Endothelial cell of umbilical vein (primary cell): ENCODE data around the gene SCG2. TPM values are rescaled to one million over a fixed set of nuclear protein-coding genes. Genes with fewer than 3 reads are reported as not detected.

Source experiments
- BruUV-seq: library from RNA; stranded (reverse); fragments of 400-500 nt; replicated peaks from 2 replicates; lab custom pipeline; 2021; lab: Mats Ljungman, UMichigan
- CTCF ChIA-PET: fragments of 300-600, 350-600 bp; sonication (Branson Sonifier 250); formaldehyde crosslinking; loops from one replicate; lab custom pipeline; 2021; ENCODE audit warnings: antibody characterized with exemption, inconsistent platforms; lab: Charles Lee
- POLR2A ChIA-PET: fragments of 300-600, 350-600 bp; sonication (Branson Sonifier 250); formaldehyde crosslinking; loops from one replicate; lab custom pipeline; 2021; ENCODE audit warnings: antibody characterized with exemption, inconsistent platforms; lab: Charles Lee
- DNase-seq: peaks from one replicate; pipeline ENCODE4 v3.0.0-alpha.2; 2011; ENCODE audit warnings: low read depth, low spot score
- FAIRE-seq: peaks from 2 replicates; lab custom pipeline; 2011; peaks lifted over from hg19 to GRCh38; lab: Jason Lieb, UNC
- H2AFZ ChIP-seq: 2 replicates; pipeline ENCODE4 v1.6.0; 2012; ENCODE audit warnings: low read depth, low read length, control low read depth, inconsistent platforms
- H3K27ac ChIP-seq: 2 replicates; pipeline ENCODE4 v1.5.1; 2011; ENCODE audit warnings: low read depth, mild to moderate bottlenecking, control low read depth, low read length, moderate library complexity; ENCODE audit not compliant: insufficient read depth
- H3K27me3 ChIP-seq, 2 experiments: 2 replicates each; pipeline versions ENCODE4 v1.6.0 to v1.6.1; 2011; ENCODE audit warnings: low read length in 2 of 2, mixed read lengths in 1 of 2; ENCODE audit not compliant: control insufficient read depth in 2 of 2, insufficient read depth in 2 of 2
- H3K36me3 ChIP-seq, 2 experiments: 2 replicates in 1 of 2; 3 replicates in 1 of 2; pipeline ENCODE4 v1.5.1; 2011; ENCODE audit warnings: low read length in 2 of 2, mild to moderate bottlenecking in 1 of 2, moderate library complexity in 1 of 2; ENCODE audit not compliant: control insufficient read depth in 2 of 2, insufficient read depth in 2 of 2; ENCODE audit errors: extremely low read depth in 1 of 2
- H3K4me1 ChIP-seq: 3 replicates; pipeline ENCODE4 v1.5.1; 2011; ENCODE audit warnings: mild to moderate bottlenecking, low read length; ENCODE audit not compliant: control insufficient read depth, insufficient read depth; ENCODE audit errors: extremely low read depth
- H3K4me2 ChIP-seq: 2 replicates; pipeline ENCODE4 v1.6.1; 2011; ENCODE audit warnings: low read length, control low read depth, mixed read lengths; ENCODE audit not compliant: insufficient read depth
- H3K4me3 ChIP-seq, 3 experiments: fragments of 200-600 bp in 1 of 3; sonication (generic), shearing (Covaris generic) in 1 of 3; replicated peaks in 1 of 3; 2 replicates each; pipeline ENCODE4 v1.5.1; 2011 to 2016; ENCODE audit warnings: control low read depth in 3 of 3, low read length in 3 of 3, mild to moderate bottlenecking in 2 of 3, inconsistent platforms in 1 of 3, low read depth in 1 of 3, moderate library complexity in 1 of 3; ENCODE audit not compliant: insufficient read depth in 1 of 3
- H3K79me2 ChIP-seq: 2 replicates; pipeline ENCODE4 v1.6.0; 2012; ENCODE audit warnings: low read length, inconsistent platforms; ENCODE audit not compliant: control insufficient read depth, insufficient read depth
- H3K9ac ChIP-seq: replicated peaks from 2 replicates; pipeline ENCODE3; 2011; ENCODE audit warnings: low read length, control low read depth; ENCODE audit not compliant: insufficient read depth; ENCODE audit errors: extremely low read depth
- H3K9me1 ChIP-seq: replicated peaks from 3 replicates; pipeline ENCODE4 v1.6.0; 2011; ENCODE audit warnings: mild to moderate bottlenecking, low read length; ENCODE audit not compliant: control insufficient read depth, insufficient read depth; ENCODE audit errors: extremely low read depth
- H3K9me3 ChIP-seq: replicated peaks from 2 replicates; pipeline ENCODE4 v1.5.1; 2012; ENCODE audit warnings: low read length, inconsistent platforms; ENCODE audit not compliant: control insufficient read depth, insufficient read depth
- H4K20me1 ChIP-seq: replicated peaks from 2 replicates; pipeline ENCODE3; 2011; ENCODE audit warnings: mild to moderate bottlenecking, low read length; ENCODE audit not compliant: control insufficient read depth, insufficient read depth; ENCODE audit errors: extremely low read depth
- CTCF ChIP-seq, 2 donors: IDR thresholded peaks; 1 replicate in 1 of 2; 2 replicates in 1 of 2; pipeline ENCODE4 v1.5.1; 2011; ENCODE audit warnings: low read length in 2 of 2, mild to moderate bottlenecking in 2 of 2, moderate library complexity in 2 of 2, control low read depth in 1 of 2, inconsistent platforms in 1 of 2, low read depth in 1 of 2; ENCODE audit not compliant: insufficient read depth in 1 of 2; ENCODE audit errors: extremely low read depth in 1 of 2
- EZH2 ChIP-seq: IDR thresholded peaks from 2 replicates; pipeline ENCODE4 v1.6.1; 2012; ENCODE audit warnings: borderline replicate concordance, low read depth, mild to moderate bottlenecking, moderate library complexity, low read length, inconsistent platforms; ENCODE audit not compliant: severe bottlenecking
- FOS ChIP-seq: IDR thresholded peaks from 2 replicates; pipeline ENCODE4 v1.6.1; 2011; ENCODE audit warnings: mild to moderate bottlenecking, low read length, moderate library complexity, borderline replicate concordance; ENCODE audit not compliant: insufficient read depth
- GATA2 ChIP-seq: IDR thresholded peaks from 2 replicates; pipeline ENCODE4 v1.7.0; 2011; ENCODE audit warnings: low read depth, mild to moderate bottlenecking, moderate library complexity, mixed read lengths, low read length; ENCODE audit not compliant: insufficient read length, insufficient read depth
- JUN ChIP-seq: IDR thresholded peaks from 2 replicates; pipeline ENCODE4 v1.6.1; 2011; ENCODE audit warnings: borderline replicate concordance, low read depth; ENCODE audit not compliant: insufficient read length, insufficient read depth
- MAX ChIP-seq: IDR thresholded peaks from 2 replicates; pipeline ENCODE4 v1.6.1; 2011; ENCODE audit not compliant: insufficient read depth, insufficient read length
- MYC ChIP-seq: IDR thresholded peaks from one replicate; pipeline ENCODE4 v1.6.1; 2011; ENCODE audit warnings: mild to moderate bottlenecking, low read depth, low read length
- POLR2A ChIP-seq: IDR thresholded peaks from 2 replicates; pipeline ENCODE4 v1.6.1; 2012; ENCODE audit warnings: low read depth, mild to moderate bottlenecking, control low read depth, low read length
- POLR2AphosphoS5 ChIP-seq: IDR thresholded peaks from 2 replicates; pipeline ENCODE4 v1.6.1; 2012; ENCODE audit warnings: low read depth, mild to moderate bottlenecking, control low read depth, low read length, moderate library complexity; ENCODE audit not compliant: insufficient read depth
- dilution Hi-C: fragments of 300-500 bp; cut with MboI; formaldehyde crosslinking; loops from one replicate; pipeline ENCODE4 v1.15.0; 2019; ENCODE audit warnings: low sequenced_read_pairs; ENCODE audit not compliant: extremely low pct_ligation_motif_present
- intact Hi-C: fragments of 100-400 bp; cut with micrococcal nuclease; formaldehyde crosslinking; loops from one replicate; pipeline ENCODE4 v1.10.0; 2022
- polyA plus RNA-seq, 4 experiments: library from polyadenylated mRNA; depleted of rRNA in 3 of 4; stranded (reverse) in 3 of 4; unstranded in 1 of 4; fragments of >200 nt; gene quantifications; 2 replicates each; pipeline versions ENCODE4 v1.2.1 to v1.2.3, GENCODE V29; 2011 to 2012; ENCODE audit warnings: missing spikeins in 1 of 4
- total RNA-seq: library from RNA; stranded (reverse); gene quantifications from 2 replicates; pipeline ENCODE4 v1.2.3, GENCODE V29; 2021

The SCG2 gene
- total and polyA plus RNA-seq, 2 donors (not counting 3 experiments of a cell fraction or from before 2014, with no cell fraction given) = not detected

GRCh38 chr2:223597076-223597475, 5.1 kb downstream of the SCG2 start:
- no peak overlapping the region for H2AFZ ChIP-seq
- intact Hi-C loops = no loop called here
- FAIRE-seq (no peak), DNase-seq (no peak)
- H3K4me2 ChIP-seq = no peak overlapping the region
- no peaks in the 10 kb centered on the region for H3K4me1 ChIP-seq
- H3K9ac ChIP-seq = no peak overlapping the region
- H3K27me3 ChIP-seq = peaks cover 2% of the 10 kb centered on the region in 2 experiments
- TF ChIP-seq JUN = no peak
- no peak for TF ChIP-seq POLR2A
- TF ChIP-seq CTCF (IDR thresholded peaks at IDR 0.05; ENCODE audit: extremely low read depth in 1 of 2, insufficient read depth in 1 of 2, low read depth in 1 of 2, low read length in 2 of 2) = no peak
- TF ChIP-seq MAX = no peak
- no peak for TF ChIP-seq POLR2AphosphoS5
- TF ChIP-seq GATA2 = no peak
- TF ChIP-seq EZH2 = no peak
- TF ChIP-seq FOS = no peak
- TF ChIP-seq MYC = no peak
- no peak overlapping the region for H3K4me3 ChIP-seq
- BruUV-seq = no TSS peak
- no peaks in the 10 kb centered on the region for H4K20me1 ChIP-seq
- ChIA-PET POLR2A (no interaction called here), CTCF (interaction anchor here (0.8 kb wide), 1 partner anchor 138 kb away, joined by 3 read pairs; no protein-coding TSS in a partner anchor)
- H3K9me1 ChIP-seq = no peaks in the 10 kb centered on the region
- H3K9me3 ChIP-seq = no peaks in the 10 kb centered on the region
- H3K79me2 ChIP-seq = no peaks in the 10 kb centered on the region
- no peak overlapping the region for H3K27ac ChIP-seq
- H3K36me3 ChIP-seq = no peaks in the 10 kb centered on the region
- dilution Hi-C loops = no loop called here
